Small intestine (tissue), 7 donors: ENCODE data around the gene ESRRB. TPM values are rescaled to one million over a fixed set of nuclear protein-coding genes. Genes with fewer than 3 reads are reported as not detected.
"Not testable (repeated sequence)": the region's sequence is repeated elsewhere in the genome, so short reads cannot be mapped to it uniquely, and the experiment has no call there.

Experiments
- DNase-seq, 2 donors: peaks; one replicate each; pipeline versions ENCODE4 v3.0.0 to v3.0.0-alpha.2; 2013
- FAIRE-seq: peaks from 2 replicates; lab custom pipeline; 2012; peaks lifted over from hg19 to GRCh38; lab: Jason Lieb, UNC
- H3K27ac ChIP-seq, 3 donors: one replicate each; pipeline ENCODE4 v1.5.1; 2013; ENCODE audit warnings: low read length in 2 of 3, mild to moderate bottlenecking in 2 of 3, control low read depth in 1 of 3, inconsistent platforms in 1 of 3, low read depth in 1 of 3, moderate library complexity in 1 of 3
- H3K27me3 ChIP-seq, 3 donors: one replicate each; pipeline ENCODE4 v1.6.1; 2013; ENCODE audit warnings: low read length in 3 of 3, inconsistent platforms in 1 of 3; ENCODE audit not compliant: control insufficient read depth in 3 of 3, insufficient read depth in 3 of 3
- H3K36me3 ChIP-seq, 3 donors: one replicate each; pipeline ENCODE4 v1.6.1; 2013; ENCODE audit warnings: low read length in 3 of 3, inconsistent platforms in 1 of 3, low read depth in 1 of 3, mild to moderate bottlenecking in 1 of 3, moderate library complexity in 1 of 3; ENCODE audit not compliant: control insufficient read depth in 3 of 3, insufficient read depth in 2 of 3
- H3K4me1 ChIP-seq, 3 donors: one replicate each; pipeline ENCODE4 v1.6.1; 2013; ENCODE audit warnings: low read length in 2 of 3, inconsistent platforms in 1 of 3, low read depth in 1 of 3, mild to moderate bottlenecking in 1 of 3, moderate library complexity in 1 of 3; ENCODE audit not compliant: control insufficient read depth in 3 of 3, insufficient read depth in 2 of 3
- H3K4me3 ChIP-seq, 3 donors: one replicate each; pipeline ENCODE4 v1.5.1; 2013; ENCODE audit warnings: low read length in 3 of 3, control low read depth in 1 of 3, inconsistent platforms in 1 of 3, low read depth in 1 of 3, mild to moderate bottlenecking in 1 of 3, moderate library complexity in 1 of 3
- H3K9me3 ChIP-seq, 2 donors: one replicate each; pipeline ENCODE4 v1.6.1; 2013; ENCODE audit warnings: low read depth in 1 of 2, low read length in 1 of 2; ENCODE audit not compliant: control insufficient read depth in 2 of 2, insufficient read depth in 1 of 2
- WGBS, 3 donors: extraction: QIAGEN DNeasy Blood & Tissue Kit; methylation state at CpG; one replicate each; pipeline ENCODE4 v1.1.7; 2013; 5-methylcytosine and 5-hydroxymethylcytosine counted together
- polyA plus RNA-seq, 4 donors: library from polyadenylated mRNA; stranded (reverse) in 3 of 4; unstranded in 1 of 4; fragments of 200-250 nt in 3 of 4; fragments of 120-200 nt in 1 of 4; gene quantifications; one replicate each; pipeline versions ENCODE4 v1.2.1 to v1.2.3, GENCODE V29; 2013
- donor health status: healthy with polysubstance abuse.
- donor health status: control.
- donor health status: control.
- donor health status: Bipolar disorder and iron deficiency.
- donor health status: healthy.

Gene ESRRB
- polyA plus RNA-seq, 4 donors = 0.04 to 0.54 (median 0.13) TPM; not detected in 1

DNA sequence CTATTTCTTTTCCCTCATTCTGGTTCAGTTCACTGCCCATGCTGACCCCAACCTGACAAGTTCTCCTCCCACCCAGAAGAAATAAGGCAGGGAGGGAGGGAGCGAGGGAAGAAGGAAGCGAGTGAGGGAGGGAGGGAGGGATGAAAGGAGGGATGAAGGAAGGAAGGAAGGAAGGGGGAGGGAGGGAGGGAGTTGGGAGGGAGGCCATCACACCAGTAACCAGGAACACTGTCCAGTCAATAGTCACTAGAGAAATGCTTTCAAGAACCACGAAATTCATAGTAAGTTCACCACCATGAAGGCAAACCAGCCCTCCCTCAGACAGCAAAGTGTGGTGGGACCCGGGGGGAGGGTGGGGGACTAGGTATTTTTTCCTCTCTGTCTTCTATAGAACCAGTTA, 142.4 kb downstream of the ESRRB start:
- no peak for DNase-seq
- Histone ChIP-seq H3K36me3 (no peaks in the 10 kb centered on the region), H3K4me1 (no peaks in the 10 kb centered on the region), H3K27me3 (peaks cover 0 to under 1% (median 0%) of the 10 kb centered on the region in 3 donors), H3K9me3 (no peaks in the 10 kb centered on the region), H3K27ac (no peak overlapping the region), H3K4me3 (no peak overlapping the region)
- 48 to 79% (median 70%) methylated on average over 2 to 4 of the region's 4 CpGs for WGBS, 3 donors
- FAIRE-seq = no peak

GRCh38 chr14:76525106-76525821, 149.3 kb downstream of the ESRRB start:
- FAIRE-seq = no peak
- Histone ChIP-seq H3K9me3 (no peaks in the 10 kb centered on the region), H3K27me3 (no peaks in the 10 kb centered on the region), H3K4me3 (no peak overlapping the region), H3K27ac (no peak overlapping the region), H3K4me1 (no peaks in the 10 kb centered on the region), H3K36me3 (no peaks in the 10 kb centered on the region)
- 35 to 47% (median 37%) methylated on average over 3 of the region's 3 CpGs for WGBS, 3 donors
- no peak for DNase-seq

GRCh38 chr14:76531085-76531484, 155.1 kb downstream of the ESRRB start:
- Histone ChIP-seq H3K27me3 (no peaks in the 10 kb centered on the region), H3K36me3 (no peaks in the 10 kb centered on the region), H3K4me1 (no peaks in the 10 kb centered on the region), H3K27ac (no peak overlapping the region), H3K4me3 (no peak overlapping the region), H3K9me3 (no peaks in the 10 kb centered on the region)
- FAIRE-seq = no peak
- WGBS, 3 donors = 70 to 75% (median 73%) methylated on average over 3 of the region's 3 CpGs
- DNase-seq = no peak

- no peak overlapping the region for H3K4me3 ChIP-seq
- 75 to 84% (median 82%) methylated on average over 15 of the region's 15 CpGs for WGBS, 3 donors
- H3K9me3 ChIP-seq = no peaks in the 10 kb centered on the region
- no peaks in the 10 kb centered on the region for H3K4me1 ChIP-seq
- DNase-seq = no peak
- FAIRE-seq = no peak
- no peak overlapping the region for H3K27ac ChIP-seq
- H3K27me3 ChIP-seq = no peaks in the 10 kb centered on the region
- no peaks in the 10 kb centered on the region for H3K36me3 ChIP-seq
Observed at GRCh38 chr14:76531821-76532318, 155.9 kb downstream of the ESRRB start.

GRCh38 chr14:76536636-76537035, 160.7 kb downstream of the ESRRB start:
- WGBS, 3 donors = 93 to 96% (median 96%) methylated on average over 16 to 25 of the region's 25 CpGs
- FAIRE-seq = not testable (repeated sequence)

GRCh38 chr14:76537906-76538647, 162.1 kb downstream of the ESRRB start:
- no peaks in the 10 kb centered on the region for H3K9me3 ChIP-seq
- WGBS, 3 donors = 53 to 67% (median 57%) methylated on average over 10 of the region's 10 CpGs
- H3K27me3 ChIP-seq = peaks cover 0 to 2% (median 0%) of the 10 kb centered on the region in 3 donors
- no peaks in the 10 kb centered on the region for H3K4me1 ChIP-seq
- no peak overlapping the region for H3K4me3 ChIP-seq
- DNase-seq = no peak
- no peaks in the 10 kb centered on the region for H3K36me3 ChIP-seq
- no peak overlapping the region for H3K27ac ChIP-seq
- no peak for FAIRE-seq

More at GRCh38 chr14:76536636-76537035, 160.7 kb downstream of the ESRRB start:
- H3K4me1 ChIP-seq, H3K4me3 ChIP-seq, DNase-seq, H3K27me3 ChIP-seq, H3K9me3 ChIP-seq, H3K36me3 ChIP-seq, H3K27ac ChIP-seq: not testable (repeated sequence)

- H3K36me3 ChIP-seq = no peaks in the 10 kb centered on the region
- WGBS, 3 donors = 43 to 62% (median 52%) methylated on average over 1 of the region's 1 CpG
Observed at GRCh38 chr14:76538648-76539008, 162.7 kb downstream of the ESRRB start.

DNA sequence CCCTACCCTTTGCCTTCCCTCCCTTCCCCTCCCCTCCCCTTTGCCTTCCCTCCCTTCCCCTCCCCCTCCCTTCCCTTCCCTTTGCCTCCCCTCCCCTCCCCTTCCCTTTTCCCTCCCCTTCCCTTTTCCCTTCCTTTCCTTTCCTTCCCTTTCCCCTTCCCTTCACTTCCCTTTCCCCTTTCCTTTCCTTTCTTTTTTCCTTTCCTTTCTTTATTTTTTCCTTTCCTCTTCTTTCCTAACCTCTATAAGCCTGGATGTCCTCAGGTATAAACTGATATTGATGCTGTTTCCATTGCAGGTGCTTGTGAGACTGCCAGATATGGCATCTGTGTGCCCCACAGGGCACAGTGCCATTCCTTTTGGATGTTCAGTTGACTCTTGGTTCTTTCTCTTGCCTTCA, 163.2 kb downstream of the ESRRB start:
- Histone ChIP-seq H3K27me3 (peaks cover 0 to 2% (median 0%) of the 10 kb centered on the region in 3 donors), H3K36me3 (no peaks in the 10 kb centered on the region), H3K4me3 (no peak overlapping the region), H3K9me3 (no peaks in the 10 kb centered on the region), H3K27ac (no peak overlapping the region), H3K4me1 (no peaks in the 10 kb centered on the region)
- FAIRE-seq (no peak), DNase-seq (no peak)

More at GRCh38 chr14:76538648-76539008, 162.7 kb downstream of the ESRRB start:
- Histone ChIP-seq H3K4me1 (no peaks in the 10 kb centered on the region), H3K27ac (no peak overlapping the region), H3K9me3 (no peaks in the 10 kb centered on the region), H3K4me3 (no peak overlapping the region), H3K27me3 (peaks cover 0 to 2% (median 0%) of the 10 kb centered on the region in 3 donors)
- DNase-seq = no peak
- FAIRE-seq = no peak
